Muscle of leg (tissue), 11 donors: ENCODE measurements around the gene TMEM233. TPM values are rescaled to one million over a fixed set of nuclear protein-coding genes. Genes with fewer than 3 reads are reported as not detected.
"Not testable (repeated sequence)": the region's sequence is repeated elsewhere in the genome, so short reads cannot be mapped to it uniquely, and the experiment has no call there.

Experiments used
- DNase-seq: peaks from one replicate; pipeline ENCODE4 v3.0.0; 2013
- H3K27ac ChIP-seq: one replicate; pipeline ENCODE4 v1.5.1; 2013; ENCODE audit warnings: mild to moderate bottlenecking, low read length, control low read depth
- H3K27me3 ChIP-seq: one replicate; pipeline ENCODE4 v1.6.1; 2013; ENCODE audit warnings: low read length; ENCODE audit not compliant: control insufficient read depth, insufficient read depth
- H3K36me3 ChIP-seq: one replicate; pipeline ENCODE4 v1.6.1; 2013; ENCODE audit warnings: low read length; ENCODE audit not compliant: control insufficient read depth, insufficient read depth
- H3K4me1 ChIP-seq: one replicate; pipeline ENCODE4 v1.6.1; 2013; ENCODE audit warnings: low read length; ENCODE audit not compliant: control insufficient read depth, insufficient read depth
- H3K4me3 ChIP-seq: one replicate; pipeline ENCODE4 v1.5.1; 2013; ENCODE audit warnings: low read length, control low read depth
- H3K9me3 ChIP-seq: replicated peaks from 2 replicates; pipeline ENCODE4 v1.6.1; 2013; ENCODE audit warnings: low read depth, low read length; ENCODE audit not compliant: control insufficient read depth
- WGBS: methylation state at CpG from one replicate; pipeline ENCODE4 v1.1.5; 2013; ENCODE audit warnings: missing lambda C conversion rate; ENCODE audit not compliant: insufficient coverage; 5-methylcytosine and 5-hydroxymethylcytosine counted together
- polyA plus RNA-seq, 8 donors: library from polyadenylated mRNA; unstranded; fragments of 120-200 nt; gene quantifications; one replicate each; pipeline versions ENCODE4 v1.2.1 to v1.2.3, GENCODE V29; 2013; ENCODE audit warnings: inconsistent platforms in 1 of 8, low replicate concordance in 1 of 8; ENCODE audit not compliant: insufficient read length in 8 of 8, insufficient read depth in 1 of 8
- total RNA-seq: library from RNA; stranded (reverse); fragments of 120-200 nt; gene quantifications from one replicate; pipeline ENCODE4 v1.2.4, GENCODE V29; 2013

Gene TMEM233
- total and polyA plus RNA-seq, 9 donors = 1.8 to 4.9 (median 2.5) TPM

DNA sequence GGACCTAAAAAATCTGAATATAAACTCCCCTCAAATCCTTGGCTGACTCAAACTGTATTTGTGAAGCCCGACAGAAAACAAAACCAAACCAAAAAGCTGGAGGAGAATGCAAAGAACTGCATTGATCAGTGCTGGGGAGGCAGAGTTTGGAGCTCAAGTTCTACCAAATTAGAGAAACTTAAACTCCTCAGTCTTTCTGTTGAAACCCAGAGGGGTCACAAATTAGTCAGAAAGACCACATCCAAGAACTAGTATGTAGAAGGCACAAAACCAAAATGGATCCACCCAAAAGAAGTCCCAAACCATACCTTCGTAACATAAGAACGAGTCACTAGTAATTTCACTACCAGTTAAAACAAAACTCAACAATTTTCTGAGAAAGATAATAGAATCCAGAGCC lies 59.1 kb downstream of the TMEM233 start:
- no CpG with 5 or more reads among the region's 3 CpGs for WGBS
- no peaks in the 10 kb centered on the region for H3K36me3 ChIP-seq

DNA sequence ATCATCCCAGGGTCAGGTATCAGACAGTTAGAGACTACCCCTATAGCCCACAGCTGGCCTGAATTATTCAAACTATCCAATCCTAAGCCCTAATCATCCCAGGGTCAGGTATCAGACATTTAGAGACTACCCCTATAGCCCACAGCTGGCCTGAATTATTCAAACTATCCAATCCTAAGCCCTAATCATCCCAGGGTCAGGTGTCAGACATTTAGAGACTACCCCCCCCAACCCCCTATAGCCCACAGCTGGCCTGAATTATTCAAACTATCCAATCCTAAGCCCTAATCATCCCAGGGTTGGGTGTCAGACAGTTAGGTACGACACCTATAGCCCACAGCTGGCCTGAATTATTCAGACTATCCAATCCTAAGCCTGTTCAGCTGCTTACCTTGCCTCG lies 63.4 kb downstream of the TMEM233 start:
- not testable (repeated sequence) for H3K4me3 ChIP-seq, H3K4me1 ChIP-seq, H3K36me3 ChIP-seq, H3K27me3 ChIP-seq, H3K27ac ChIP-seq, DNase-seq
- H3K9me3 ChIP-seq = peaks cover 11% of the 10 kb centered on the region
- WGBS = 31% methylated on average over 2 of the region's 2 CpGs

More for the DNA sequence above, 59.1 kb downstream of the TMEM233 start:
- no peak for DNase-seq
- no peaks in the 10 kb centered on the region for H3K27me3 ChIP-seq
- no peak overlapping the region for H3K27ac ChIP-seq
- H3K4me1 ChIP-seq = no peaks in the 10 kb centered on the region
- peaks cover 12% of the 10 kb centered on the region for H3K9me3 ChIP-seq
- no peak overlapping the region for H3K4me3 ChIP-seq

DNA sequence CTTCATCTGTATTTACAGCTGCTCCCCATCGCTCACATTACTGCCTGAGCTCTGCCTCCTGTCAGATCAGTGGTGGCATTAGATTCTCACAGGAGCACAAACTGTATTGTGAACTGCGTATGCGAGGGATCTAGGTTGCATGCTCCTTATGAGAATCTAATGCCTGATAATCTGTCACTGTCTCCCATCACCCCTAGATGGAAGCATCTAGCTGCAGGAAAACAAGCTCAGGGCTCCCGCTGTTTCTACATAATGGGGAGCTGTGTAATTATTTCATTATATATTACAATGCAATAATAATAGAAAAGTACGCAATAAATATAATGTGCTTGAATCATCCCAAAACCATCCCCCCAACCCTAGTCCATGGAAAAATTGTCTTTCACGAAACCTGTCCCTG lies 64.6 kb downstream of the TMEM233 start:
- not testable (repeated sequence) for DNase-seq, H3K4me1 ChIP-seq, H3K36me3 ChIP-seq, H3K27ac ChIP-seq, H3K4me3 ChIP-seq, H3K9me3 ChIP-seq, H3K27me3 ChIP-seq
- whole genome bisulfite sequencing = 86% methylated on average over 1 of the region's 6 CpGs

DNA sequence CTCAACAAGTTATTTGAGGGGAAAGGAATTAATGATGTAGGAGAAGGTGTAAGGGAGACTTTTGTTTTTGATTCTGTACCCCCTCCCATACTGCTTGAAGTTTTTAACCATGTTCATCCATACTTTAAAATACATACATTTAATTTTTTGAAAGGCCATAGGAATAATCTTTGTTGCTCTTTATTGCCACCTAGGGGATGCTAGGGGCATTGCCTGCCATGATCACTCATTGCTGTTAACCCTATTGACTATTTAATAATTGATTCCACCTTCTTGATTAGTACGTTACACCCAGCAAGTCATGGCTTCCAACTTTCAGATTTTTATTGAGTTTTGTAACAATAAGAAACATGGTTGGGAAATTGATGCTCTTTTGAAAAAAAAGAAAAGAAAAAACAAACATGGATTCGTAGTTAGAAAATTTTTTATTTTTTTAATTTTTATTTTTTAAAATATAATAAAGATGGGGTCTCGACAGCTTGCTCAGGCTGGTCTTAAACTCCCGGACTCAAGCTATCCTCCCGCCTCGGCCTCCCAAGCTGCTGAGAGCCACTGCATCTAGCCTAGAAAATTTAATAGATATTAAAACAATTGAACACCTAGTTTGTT lies 65.8 kb downstream of the TMEM233 start:
- H3K9me3 ChIP-seq = no peaks in the 10 kb centered on the region
- H3K27ac ChIP-seq = no peak overlapping the region
- DNase-seq = no peak
- WGBS = no CpG with 5 or more reads among the region's 6 CpGs
- no peaks in the 10 kb centered on the region for H3K4me1 ChIP-seq
- no peaks in the 10 kb centered on the region for H3K27me3 ChIP-seq
- H3K4me3 ChIP-seq = no peak overlapping the region
- no peaks in the 10 kb centered on the region for H3K36me3 ChIP-seq

DNA sequence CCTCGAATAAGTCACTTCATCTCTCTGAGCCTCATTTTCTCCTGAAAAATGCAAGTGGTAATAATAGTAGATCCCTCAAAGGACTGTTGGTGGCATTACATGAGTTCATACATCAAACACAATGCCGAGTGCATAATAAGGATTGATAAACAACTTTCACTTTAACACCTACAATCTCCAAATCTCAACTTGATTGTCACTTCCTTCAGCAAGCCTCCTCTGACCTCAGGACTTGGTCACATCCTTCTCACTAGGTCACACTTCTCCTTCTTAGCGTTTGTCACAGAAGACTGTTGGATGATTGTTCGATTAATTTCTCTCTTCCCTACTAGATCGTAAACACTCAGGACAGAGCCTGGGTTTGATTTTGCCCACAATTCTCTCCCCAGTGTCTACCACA lies 66.5 kb downstream of the TMEM233 start:
- Histone ChIP-seq H3K36me3 (no peaks in the 10 kb centered on the region), H3K4me1 (no peaks in the 10 kb centered on the region), H3K4me3 (no peak overlapping the region), H3K9me3 (no peaks in the 10 kb centered on the region), H3K27ac (no peak overlapping the region), H3K27me3 (no peaks in the 10 kb centered on the region)
- no peak for DNase-seq
- 100% methylated on average over 1 of the region's 5 CpGs for WGBS

DNA sequence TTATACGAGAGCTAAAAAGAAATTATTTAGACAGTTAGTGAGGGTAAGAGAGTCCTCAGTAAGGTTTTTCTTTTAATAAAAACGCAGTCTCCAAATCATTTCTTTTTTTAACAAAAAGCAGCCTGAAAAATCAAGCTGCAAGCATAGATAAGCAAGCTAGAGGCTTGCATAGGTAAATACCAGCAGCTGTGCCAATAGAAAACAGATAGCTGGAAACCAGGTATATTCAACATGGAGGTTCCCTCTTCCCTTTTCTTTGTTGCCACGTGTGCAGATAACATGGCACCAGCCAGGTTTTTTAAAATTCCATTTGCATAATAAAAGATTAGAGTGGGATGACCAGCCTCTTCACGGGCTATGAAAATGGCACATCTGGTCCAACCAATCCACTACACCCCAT lies 68.3 kb downstream of the TMEM233 start:
- Histone ChIP-seq H3K27me3 (no peaks in the 10 kb centered on the region), H3K27ac (no peak overlapping the region), H3K9me3 (no peaks in the 10 kb centered on the region), H3K36me3 (no peaks in the 10 kb centered on the region), H3K4me1 (no peaks in the 10 kb centered on the region), H3K4me3 (no peak overlapping the region)
- 100% methylated on average over 1 of the region's 4 CpGs for WGBS
- no peak for DNase-seq

DNA sequence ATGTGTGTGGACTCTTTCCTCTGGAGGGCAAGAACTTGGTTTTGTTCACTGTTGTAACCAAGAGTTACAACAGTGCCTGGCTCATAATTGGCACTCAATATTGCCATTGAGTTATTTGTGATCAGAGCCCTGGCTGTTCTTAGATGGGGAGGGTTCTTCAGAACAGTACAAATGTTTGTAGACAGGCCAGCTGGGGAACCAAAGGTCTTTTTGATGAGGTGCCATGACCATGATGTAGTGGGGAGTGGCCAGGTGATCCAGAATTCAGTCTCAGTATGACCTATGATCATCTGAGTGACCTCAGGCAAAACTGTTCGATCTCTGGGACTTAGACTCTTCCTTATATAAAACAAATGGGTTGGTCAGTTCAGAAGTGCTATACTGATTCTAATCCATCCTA lies 71.1 kb downstream of the TMEM233 start:
- no peak overlapping the region for H3K27ac ChIP-seq
- DNase-seq = no peak
- H3K36me3 ChIP-seq = no peaks in the 10 kb centered on the region
- peaks cover 2% of the 10 kb centered on the region for H3K4me1 ChIP-seq
- H3K4me3 ChIP-seq = no peak overlapping the region
- WGBS = no CpG with 5 or more reads among the region's 1 CpG
- no peaks in the 10 kb centered on the region for H3K27me3 ChIP-seq
- no peaks in the 10 kb centered on the region for H3K9me3 ChIP-seq

DNA sequence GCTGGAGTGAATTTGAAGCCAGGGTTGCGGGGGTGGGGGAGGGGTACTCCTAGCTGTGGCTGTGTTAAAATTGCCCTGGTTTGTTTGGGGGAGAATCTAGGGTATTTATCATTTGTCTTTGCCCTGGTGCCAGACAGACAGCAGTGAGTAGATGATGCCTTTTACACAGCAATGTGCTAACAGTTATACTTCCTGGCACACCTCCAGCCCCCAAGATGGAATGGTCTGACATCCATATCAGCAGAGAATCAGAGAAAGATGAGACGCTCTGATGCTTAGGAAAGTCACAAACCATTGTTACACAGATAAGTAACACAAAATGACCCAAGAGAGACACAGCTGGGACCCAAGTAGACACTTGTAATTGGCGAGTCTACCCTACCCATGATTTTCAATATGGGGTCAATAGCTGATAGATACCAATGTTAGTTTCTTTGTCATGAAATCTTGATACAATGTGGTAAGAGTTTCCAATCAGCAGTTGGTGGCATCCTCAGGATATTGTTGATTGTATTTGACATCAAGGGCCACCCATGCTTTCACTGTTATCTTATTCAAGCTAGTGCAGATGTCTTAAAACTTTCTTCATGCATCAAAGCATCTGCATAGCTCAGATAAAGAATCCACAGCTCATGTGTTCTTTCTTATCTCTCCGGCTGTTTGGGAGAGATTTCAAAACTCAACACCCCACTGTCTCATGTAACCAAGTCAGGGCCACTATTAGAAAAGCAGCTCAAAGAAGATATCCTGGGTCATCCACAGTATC lies 71.8 kb downstream of the TMEM233 start:
- H3K4me3 ChIP-seq = no peak overlapping the region
- H3K27me3 ChIP-seq = no peaks in the 10 kb centered on the region
- H3K36me3 ChIP-seq = peaks cover 2% of the 10 kb centered on the region
- H3K4me1 ChIP-seq = peaks cover 5% of the 10 kb centered on the region
- no peak overlapping the region for H3K27ac ChIP-seq
- WGBS = 77% methylated on average over 2 of the region's 4 CpGs
- no peaks in the 10 kb centered on the region for H3K9me3 ChIP-seq
- no peak for DNase-seq

DNA sequence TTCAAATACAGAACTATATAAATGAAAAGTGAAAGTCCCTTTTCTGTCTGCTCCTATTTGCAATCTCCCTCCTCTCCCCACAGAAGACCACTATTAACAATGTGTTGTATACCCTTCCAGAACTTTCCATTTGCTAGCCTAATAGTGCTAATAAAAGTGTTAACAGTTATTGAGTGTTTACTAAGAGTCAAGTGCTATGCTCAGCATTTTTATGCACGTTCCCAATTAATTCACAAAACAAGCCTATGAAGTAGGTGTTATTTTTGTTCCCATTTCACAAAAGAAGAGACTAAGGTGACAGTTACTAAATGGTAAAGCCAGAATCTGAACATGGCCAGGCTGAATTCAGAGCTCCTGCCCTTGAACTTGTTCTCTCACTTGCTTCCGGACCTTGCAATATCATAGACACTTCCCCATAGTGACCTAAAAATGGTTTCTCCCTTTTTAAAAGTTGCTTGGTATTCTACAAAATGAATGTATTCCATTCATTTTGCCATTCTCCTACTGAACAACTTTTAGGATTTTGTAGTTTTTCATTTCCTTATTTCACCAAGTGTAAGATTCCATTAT lies 72.7 kb downstream of the TMEM233 start:
- Histone ChIP-seq H3K27ac (no peak overlapping the region), H3K27me3 (no peaks in the 10 kb centered on the region), H3K4me1 (peaks cover 5% of the 10 kb centered on the region), H3K4me3 (no peak overlapping the region), H3K9me3 (no peaks in the 10 kb centered on the region), H3K36me3 (peaks cover 3% of the 10 kb centered on the region)
- WGBS = no CpG with 5 or more reads among the region's 2 CpGs
- DNase-seq = no peak

DNA sequence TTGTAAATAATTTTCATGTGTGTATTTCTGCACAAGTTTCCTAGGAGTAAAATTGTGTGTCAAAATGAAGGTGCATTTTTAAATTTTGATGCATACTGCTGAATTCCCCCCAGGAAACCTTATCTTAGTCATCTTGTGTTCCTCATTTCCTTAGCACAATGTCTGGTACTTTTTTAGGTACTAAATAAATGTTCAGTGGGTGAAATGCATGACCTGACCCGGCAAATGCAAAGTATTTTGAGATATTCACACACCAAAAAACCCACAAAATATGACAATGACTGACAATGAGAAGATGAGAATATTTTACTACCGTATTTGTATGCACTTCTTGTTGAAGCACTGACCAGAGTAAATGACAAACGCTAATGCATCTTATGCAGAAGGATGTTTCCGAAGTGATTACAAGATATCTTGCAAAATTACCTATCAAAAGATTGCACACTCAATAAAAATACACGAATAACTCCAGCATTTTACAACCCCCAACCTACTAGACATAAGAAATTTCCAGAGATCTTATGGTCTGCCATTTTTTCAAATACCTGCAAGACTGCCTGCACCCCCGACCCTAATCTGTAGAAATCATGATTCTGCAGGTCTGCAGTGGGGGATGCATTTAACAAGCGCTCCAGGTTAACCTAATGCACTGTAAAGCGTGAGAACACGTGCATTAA lies 73.5 kb downstream of the TMEM233 start:
- Histone ChIP-seq H3K27me3 (no peaks in the 10 kb centered on the region), H3K4me3 (peak overlapping the region; percentile 94), H3K9me3 (no peaks in the 10 kb centered on the region), H3K36me3 (peaks cover 6% of the 10 kb centered on the region), H3K27ac (no peak overlapping the region), H3K4me1 (peaks cover 5% of the 10 kb centered on the region)
- DNase-seq = no peak
- WGBS = 20% methylated on average over 5 of the region's 9 CpGs
